Midbrain (tissue), 1 donor: ENCODE data around the gene RAPGEF2.
"Not testable (repeated sequence)": the region's sequence is repeated elsewhere in the genome, so short reads cannot be mapped to it uniquely, and the experiment has no call there.

ENCODE experiments used
- DNase-seq: peaks from one replicate; lab custom pipeline; 2025; lab: John Stamatoyannopoulos, UW

RAPGEF2 gene

GRCh38 chr4:159161436-159161835 is 58.6 kb downstream of the RAPGEF2 start:
- DNase-seq: not testable (repeated sequence)

GRCh38 chr4:159162576-159162975 is 59.7 kb downstream of the RAPGEF2 start:
- DNase-seq: no peak

GRCh38 chr4:159163521-159163920 is 60.6 kb downstream of the RAPGEF2 start:
- no peak for DNase-seq

- DNase-seq: no peak
These were observed 66.8 kb downstream of the RAPGEF2 start for GRCh38 chr4:159169404-159170302.

- DNase-seq: no peak
These were observed 68.4 kb downstream of the RAPGEF2 start for GRCh38 chr4:159171287-159171686.

GRCh38 chr4:159173886-159174285 is 71.0 kb downstream of the RAPGEF2 start:
- DNase-seq: no peak

GRCh38 chr4:159174645-159175084 is 71.8 kb downstream of the RAPGEF2 start:
- no peak for DNase-seq

GRCh38 chr4:159175085-159175988 is 72.5 kb downstream of the RAPGEF2 start:
- peak; percentile 91 for DNase-seq

- DNase-seq: no peak
These were observed 73.1 kb downstream of the RAPGEF2 start for GRCh38 chr4:159175989-159176375.

- DNase-seq: peak; percentile 10
These were observed 74.6 kb downstream of the RAPGEF2 start for GRCh38 chr4:159177265-159178150.

- no peak for DNase-seq
These were observed 75.3 kb downstream of the RAPGEF2 start for GRCh38 chr4:159178151-159178546.

GRCh38 chr4:159178979-159179969 is 76.4 kb downstream of the RAPGEF2 start:
- DNase-seq: no peak

- DNase-seq: not testable (repeated sequence)
These were observed 81.2 kb downstream of the RAPGEF2 start for GRCh38 chr4:159183885-159184605.

- DNase-seq: no peak
These were observed 82.7 kb downstream of the RAPGEF2 start for GRCh38 chr4:159185591-159186023.

- DNase-seq: no peak
These were observed 85.8 kb downstream of the RAPGEF2 start for GRCh38 chr4:159188646-159189045.

- DNase-seq: no peak
These were observed 87.8 kb downstream of the RAPGEF2 start for GRCh38 chr4:159190651-159191050.

GRCh38 chr4:159191989-159192388 is 89.1 kb downstream of the RAPGEF2 start:
- no peak for DNase-seq

GRCh38 chr4:159193046-159193620 is 90.3 kb downstream of the RAPGEF2 start:
- DNase-seq: no peak

- DNase-seq: no peak
These were observed 92.5 kb downstream of the RAPGEF2 start for GRCh38 chr4:159195361-159195769.
